DND-41 (cell line): Measurements from ENCODE around the gene DLEU7.

Experiments used
- ATAC-seq: fragments of 200-7000 bp; cut with Tn5 transposase; 3 replicates; pipeline ENCODE4 v1.9.1; 2021; ENCODE audit warnings: low read depth; ENCODE audit not compliant: insufficient read depth
- DNase-seq: peaks from one replicate; pipeline ENCODE4 v3.0.0-alpha.2; 2020
- H2AFZ ChIP-seq: 2 replicates; pipeline ENCODE4 v1.6.0; 2012; ENCODE audit warnings: low read depth, low read length
- H3K27ac ChIP-seq: 2 replicates; pipeline ENCODE4 v1.5.1; 2012; ENCODE audit warnings: low read length, inconsistent platforms
- H3K27me3 ChIP-seq: fragments of 200-600 bp; sonication (generic); 2 replicates; pipeline ENCODE4 v1.6.0; 2012; ENCODE audit warnings: low read length, mild to moderate bottlenecking, inconsistent platforms; ENCODE audit not compliant: insufficient read depth, poor library complexity
- H3K36me3 ChIP-seq: 2 replicates; pipeline ENCODE4 v1.5.1; 2012; ENCODE audit warnings: low read length, inconsistent platforms; ENCODE audit not compliant: insufficient read depth
- H3K4me1 ChIP-seq: 2 replicates; pipeline ENCODE4 v1.5.1; 2012; ENCODE audit warnings: mild to moderate bottlenecking, low read length; ENCODE audit not compliant: insufficient read depth
- H3K4me2 ChIP-seq: 2 replicates; pipeline ENCODE4 v1.6.0; 2012; ENCODE audit warnings: mild to moderate bottlenecking, moderate library complexity, low read length, inconsistent platforms; ENCODE audit not compliant: insufficient read depth
- H3K4me3 ChIP-seq, 2 experiments: fragments of 200-600 bp in 1 of 2; shearing (Covaris generic) in 1 of 2; 2 replicates each; pipeline ENCODE4 v1.5.1; 2012 to 2016; ENCODE audit warnings: inconsistent platforms in 2 of 2, low read length in 2 of 2, mild to moderate bottlenecking in 2 of 2, low read depth in 1 of 2, moderate library complexity in 1 of 2
- H3K79me2 ChIP-seq: 2 replicates; pipeline ENCODE4 v1.6.0; 2012; ENCODE audit warnings: low read length, inconsistent platforms; ENCODE audit not compliant: insufficient read depth
- H3K9ac ChIP-seq: 2 replicates; pipeline ENCODE4 v1.6.0; 2012; ENCODE audit warnings: low read depth, mild to moderate bottlenecking, inconsistent platforms, low read length, moderate library complexity
- H3K9me3 ChIP-seq: 2 replicates; pipeline ENCODE4 v1.5.1; 2012; ENCODE audit warnings: low read length, moderate library complexity, mild to moderate bottlenecking, inconsistent platforms; ENCODE audit not compliant: insufficient read depth, severe bottlenecking
- H4K20me1 ChIP-seq: 2 replicates; pipeline ENCODE4 v1.6.0; 2012; ENCODE audit warnings: low read length; ENCODE audit not compliant: insufficient read depth
- CTCF ChIP-seq: IDR thresholded peaks from 2 replicates; pipeline ENCODE4 v1.5.1; 2012; ENCODE audit warnings: borderline replicate concordance, low read length, moderate library complexity, mild to moderate bottlenecking; ENCODE audit not compliant: poor library complexity, severe bottlenecking; ENCODE audit errors: extremely low read depth
- EZH2 ChIP-seq: IDR thresholded peaks from 3 replicates; pipeline ENCODE4 v1.6.1; 2012; ENCODE audit warnings: borderline replicate concordance, low read depth, mild to moderate bottlenecking, moderate library complexity, low read length, inconsistent platforms; ENCODE audit not compliant: severe bottlenecking

The DLEU7 gene

DNA sequence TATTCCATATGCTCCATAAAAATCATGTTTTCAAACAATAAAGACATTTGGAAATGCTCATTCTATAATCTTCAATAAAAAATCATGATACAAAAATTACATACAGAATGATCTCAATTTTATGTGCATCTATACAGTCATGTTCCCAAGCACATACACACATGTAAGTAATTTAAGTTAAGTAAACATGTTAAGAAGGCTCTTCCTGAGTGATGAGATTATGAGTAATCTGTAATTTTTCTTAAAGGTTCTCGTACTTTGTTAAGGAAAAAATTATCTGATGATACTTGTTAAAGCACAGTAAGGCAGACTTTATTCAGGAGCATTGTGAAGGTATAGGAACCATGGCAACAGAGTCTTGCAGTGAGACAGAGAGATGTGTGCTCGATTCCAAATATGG lies 30.0 kb upstream of the DLEU7 start:
- Histone ChIP-seq H3K27me3 (no peaks in the 10 kb centered on the region), H3K4me3 (no peak overlapping the region), H3K4me1 (peaks cover 4% of the 10 kb centered on the region; the same call in 1 of the 2 replicates), H2AFZ (no peak overlapping the region), H4K20me1 (no peaks in the 10 kb centered on the region), H3K36me3 (no peaks in the 10 kb centered on the region), H3K9me3 (no peaks in the 10 kb centered on the region), H3K27ac (no peak overlapping the region), H3K79me2 (no peaks in the 10 kb centered on the region), H3K9ac (no peak overlapping the region), H3K4me2 (no peak overlapping the region)
- ATAC-seq (no peak), DNase-seq (no peak)
- TF ChIP-seq CTCF, result no peak

- Histone ChIP-seq H2AFZ (no peak overlapping the region), H3K36me3 (no peaks in the 10 kb centered on the region), H3K27me3 (no peaks in the 10 kb centered on the region), H3K27ac (no peak overlapping the region), H3K4me3 (no peak overlapping the region), H3K4me2 (no peak overlapping the region), H4K20me1 (no peaks in the 10 kb centered on the region), H3K9me3 (no peaks in the 10 kb centered on the region), H3K4me1 (peaks cover 21% of the 10 kb centered on the region), H3K9ac (no peak overlapping the region), H3K79me2 (no peaks in the 10 kb centered on the region)
- TF ChIP-seq EZH2 (no peak), CTCF (no peak)
- DNase-seq (no peak), ATAC-seq (no peak)
These were observed 27.9 kb upstream of the DLEU7 start for GRCh38 chr13:50871405-50871804.

- DNase-seq, result peak; percentile 37
- peak overlapping the region; percentile 58 for H3K27ac ChIP-seq
- no peaks in the 10 kb centered on the region for H3K79me2 ChIP-seq
- H3K36me3 ChIP-seq, result no peaks in the 10 kb centered on the region
- no peaks in the 10 kb centered on the region for H4K20me1 ChIP-seq
- H2AFZ ChIP-seq, result peak overlapping the region; percentile 48
- H3K27me3 ChIP-seq, result no peaks in the 10 kb centered on the region
- H3K4me3 ChIP-seq, result no peak overlapping the region
- no peak overlapping the region for H3K4me2 ChIP-seq
- TF ChIP-seq EZH2 (no peak), CTCF (no peak)
- peak; percentile 75 for ATAC-seq
- peak overlapping the region; percentile 20; the same call in 1 of the 2 replicates for H3K9ac ChIP-seq
- peaks cover 52% of the 10 kb centered on the region for H3K4me1 ChIP-seq
- no peaks in the 10 kb centered on the region for H3K9me3 ChIP-seq
These were observed 24.1 kb upstream of the DLEU7 start for GRCh38 chr13:50867637-50867945.
